ENCODE measurements around the gene MYO10. TPM values are rescaled to one million over a fixed set of nuclear protein-coding genes. Genes with fewer than 3 reads are reported as not detected.

Gene MYO10
- total RNA-seq, 2 donors from 2014 or later, result not detected

DNA sequence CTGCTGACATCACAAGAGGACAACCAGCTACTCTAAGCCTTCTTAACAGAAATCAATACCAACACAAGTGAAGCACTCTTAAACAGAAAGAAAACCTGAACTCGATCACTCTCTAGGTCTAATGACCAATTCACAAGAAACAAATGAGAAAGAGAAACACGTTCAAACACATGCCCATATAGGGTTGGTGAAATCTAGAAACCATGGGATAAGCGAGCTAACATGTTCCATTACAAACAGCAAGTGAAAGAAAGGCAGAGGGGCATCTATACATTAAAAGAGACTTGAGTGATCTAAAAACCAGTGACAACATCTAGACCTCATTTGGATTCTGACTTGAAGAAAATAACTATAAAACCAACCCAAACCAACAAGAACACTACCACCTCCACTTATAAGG lies 244.4 kb downstream of the MYO10 start:
- Mint-ChIP-seq H3K27ac (no peak overlapping the region), H3K4me3 (no peak overlapping the region), H3K9me3 (no peaks in the 10 kb centered on the region), H3K4me1 (ENCODE audit: low read depth in 2 of 2) (no peaks in the 10 kb centered on the region), H3K36me3 (no peaks in the 10 kb centered on the region), H3K27me3 (peaks cover 0 to 3% of the 10 kb centered on the region in 2 donors)
- ATAC-seq (no peak), DNase-seq (ENCODE audit: low spot score) (no peak)

DNA sequence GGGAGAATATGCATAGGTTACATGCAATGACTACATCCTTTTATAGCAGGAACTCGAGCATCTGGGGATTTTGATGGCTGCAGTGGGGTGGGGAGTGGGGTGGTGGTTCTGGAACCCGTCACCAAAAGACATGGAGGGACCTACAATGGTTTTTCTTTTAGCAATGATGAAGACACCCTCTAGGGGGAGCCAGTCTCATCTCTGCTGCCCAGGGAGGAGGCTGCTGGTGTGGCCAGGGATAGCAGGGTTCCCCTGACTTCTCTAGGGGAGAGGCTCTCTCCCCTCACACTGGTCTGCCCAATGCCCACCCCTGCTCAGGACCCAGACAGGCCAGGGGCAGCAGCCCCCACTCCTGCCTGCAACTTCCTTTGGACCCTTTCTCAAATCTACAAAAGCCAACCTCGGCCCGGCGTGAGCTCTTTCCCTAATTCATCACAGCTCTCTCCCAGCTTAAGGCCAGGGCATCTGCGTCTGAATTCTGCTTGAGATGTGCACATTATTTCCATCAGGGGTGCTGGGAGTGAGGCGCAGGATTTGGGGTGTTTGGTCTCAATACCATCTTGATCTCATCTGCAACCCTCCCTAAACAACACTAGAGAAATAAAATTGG lies 245.7 kb downstream of the MYO10 start:
- H3K4me3 Mint-ChIP-seq, result no peak overlapping the region
- H3K9me3 Mint-ChIP-seq, result no peaks in the 10 kb centered on the region
- no peaks in the 10 kb centered on the region for H3K4me1 Mint-ChIP-seq (ENCODE audit: low read depth in 2 of 2)
- no peak overlapping the region for H3K27ac Mint-ChIP-seq
- DNase-seq (ENCODE audit: low spot score) (no peak), ATAC-seq (no peak)
- H3K27me3 Mint-ChIP-seq, result peaks cover 0 to 3% of the 10 kb centered on the region in 2 donors
- H3K36me3 Mint-ChIP-seq, result no peaks in the 10 kb centered on the region

DNA sequence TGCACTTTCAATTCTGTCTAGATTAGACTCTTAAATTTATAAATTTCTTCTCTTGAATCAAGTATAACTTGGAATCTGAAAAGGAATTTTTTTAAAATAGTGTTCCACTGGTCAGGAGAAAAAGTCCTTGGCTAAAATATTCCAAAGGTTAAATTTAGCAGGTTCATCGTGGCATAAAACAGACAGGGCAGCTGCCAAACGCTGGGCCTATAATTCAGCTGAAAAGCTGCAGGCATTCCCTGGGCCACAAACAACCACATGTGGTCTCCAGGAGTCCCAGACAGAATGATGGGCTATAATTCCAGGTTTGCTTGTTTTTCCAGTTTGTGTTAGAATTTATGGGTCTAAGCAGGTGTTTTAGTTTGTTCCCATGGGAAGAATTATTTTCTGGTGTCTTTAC lies 248.2 kb downstream of the MYO10 start:
- Mint-ChIP-seq H3K27ac (no peak overlapping the region), H3K9me3 (no peaks in the 10 kb centered on the region), H3K4me3 (no peak overlapping the region), H3K36me3 (no peaks in the 10 kb centered on the region), H3K27me3 (peaks cover 0 to 3% of the 10 kb centered on the region in 2 donors), H3K4me1 (ENCODE audit: low read depth in 2 of 2) (no peaks in the 10 kb centered on the region)
- DNase-seq (ENCODE audit: low spot score) (no peak), ATAC-seq (no peak)

DNA sequence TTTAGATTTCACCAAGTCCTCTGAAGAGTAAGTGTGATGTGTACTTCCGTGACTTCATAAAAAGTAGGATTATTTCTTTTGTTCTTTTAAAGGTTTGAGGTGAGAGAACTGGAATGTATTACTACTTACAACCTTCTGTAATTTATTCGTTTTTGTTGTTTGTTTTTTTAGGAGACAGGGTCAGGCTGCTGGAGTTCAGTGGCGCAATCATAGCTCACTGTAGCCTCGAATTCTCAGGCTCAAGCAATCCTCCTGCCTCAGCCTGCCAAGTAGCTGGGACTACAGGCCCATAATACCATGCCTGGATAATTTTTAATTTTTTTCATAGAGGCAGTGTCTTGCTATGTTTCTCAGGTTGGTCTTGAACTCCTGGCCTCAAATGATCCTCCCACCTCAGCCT lies 251.0 kb downstream of the MYO10 start:
- Mint-ChIP-seq H3K4me3 (no peak overlapping the region), H3K4me1 (ENCODE audit: low read depth in 2 of 2) (no peaks in the 10 kb centered on the region), H3K9me3 (no peaks in the 10 kb centered on the region), H3K27ac (no peak overlapping the region), H3K27me3 (peaks cover 0 to 3% of the 10 kb centered on the region in 2 donors), H3K36me3 (no peaks in the 10 kb centered on the region)
- ATAC-seq (no peak), DNase-seq (ENCODE audit: low spot score) (no peak)

DNA sequence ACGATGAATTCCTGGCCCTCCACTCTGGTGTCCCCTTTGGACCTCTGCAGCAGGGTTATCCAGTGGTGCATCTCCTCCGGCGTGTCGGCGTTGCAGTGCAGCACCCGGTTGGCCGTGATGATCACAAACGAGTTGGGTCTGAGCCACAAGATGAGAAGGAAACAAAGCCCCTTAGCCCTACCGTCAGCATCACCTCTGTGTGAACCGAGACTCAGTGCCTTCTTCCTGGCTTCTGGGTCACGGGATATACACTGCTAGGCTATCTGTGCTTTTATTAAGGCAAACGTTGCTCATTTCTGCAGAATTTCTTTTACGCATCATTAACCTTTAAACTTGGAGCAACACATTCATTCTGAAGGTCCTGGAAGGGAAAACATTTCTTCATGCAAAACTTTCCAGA lies 254.2 kb downstream of the MYO10 start:
- Mint-ChIP-seq H3K27ac (no peak overlapping the region), H3K27me3 (no peaks in the 10 kb centered on the region), H3K4me1 (ENCODE audit: low read depth in 2 of 2) (no peaks in the 10 kb centered on the region), H3K36me3 (no peaks in the 10 kb centered on the region), H3K4me3 (no peak overlapping the region), H3K9me3 (no peaks in the 10 kb centered on the region)
- ATAC-seq (no peak), DNase-seq (ENCODE audit: low spot score) (no peak)

DNA sequence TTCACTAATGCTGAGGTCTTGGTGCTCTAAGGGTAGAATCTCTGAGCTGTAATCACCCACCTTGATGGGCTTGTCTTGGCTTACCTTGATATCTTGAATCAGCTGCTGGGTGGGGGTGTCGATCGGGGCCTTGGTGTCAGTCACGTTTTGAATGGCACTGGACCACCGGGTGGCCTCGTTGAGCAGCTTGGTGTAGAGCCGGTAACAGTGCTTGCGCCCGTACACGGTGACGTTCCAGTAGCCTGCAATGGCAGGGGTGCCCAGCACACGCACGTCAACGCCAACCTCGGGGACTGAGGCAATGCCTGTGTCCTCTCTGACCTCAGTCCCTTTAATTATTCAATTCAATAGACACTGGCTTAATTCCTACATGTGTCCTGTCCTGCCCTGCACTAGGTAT lies 256.2 kb downstream of the MYO10 start:
- H3K27ac Mint-ChIP-seq, result no peak overlapping the region
- H3K36me3 Mint-ChIP-seq, result no peaks in the 10 kb centered on the region
- no peak overlapping the region for H3K4me3 Mint-ChIP-seq
- no peaks in the 10 kb centered on the region for H3K4me1 Mint-ChIP-seq (ENCODE audit: low read depth in 2 of 2)
- no peaks in the 10 kb centered on the region for H3K9me3 Mint-ChIP-seq
- no peaks in the 10 kb centered on the region for H3K27me3 Mint-ChIP-seq
- ATAC-seq (no peak), DNase-seq (ENCODE audit: low spot score) (no peak)

DNA sequence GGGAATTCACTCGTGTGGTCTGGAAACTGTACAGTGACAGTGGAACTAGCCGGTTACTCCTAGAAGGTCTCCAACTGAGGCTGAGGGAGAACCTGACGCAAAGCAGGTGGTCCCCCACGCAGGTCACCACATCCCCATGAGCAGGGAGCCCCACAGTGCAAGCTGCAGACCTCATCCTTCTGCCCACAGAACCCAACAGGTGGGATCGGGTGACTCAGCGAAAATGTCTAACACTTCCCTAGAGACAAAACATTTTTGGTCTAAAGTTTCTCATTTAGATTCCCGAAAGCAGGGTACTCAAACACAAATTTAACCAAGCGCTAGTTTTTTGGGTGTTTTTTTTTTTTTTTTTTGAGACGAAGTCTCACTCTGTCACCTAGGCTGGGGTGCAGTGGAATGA lies 256.9 kb downstream of the MYO10 start:
- no peaks in the 10 kb centered on the region for H3K9me3 Mint-ChIP-seq
- H3K4me1 Mint-ChIP-seq (ENCODE audit: low read depth in 2 of 2), result no peaks in the 10 kb centered on the region
- no peak overlapping the region for H3K27ac Mint-ChIP-seq
- no peaks in the 10 kb centered on the region for H3K27me3 Mint-ChIP-seq
- H3K4me3 Mint-ChIP-seq, result no peak overlapping the region
- no peak for DNase-seq (ENCODE audit: low spot score)
- no peak for ATAC-seq
- no peaks in the 10 kb centered on the region for H3K36me3 Mint-ChIP-seq

DNA sequence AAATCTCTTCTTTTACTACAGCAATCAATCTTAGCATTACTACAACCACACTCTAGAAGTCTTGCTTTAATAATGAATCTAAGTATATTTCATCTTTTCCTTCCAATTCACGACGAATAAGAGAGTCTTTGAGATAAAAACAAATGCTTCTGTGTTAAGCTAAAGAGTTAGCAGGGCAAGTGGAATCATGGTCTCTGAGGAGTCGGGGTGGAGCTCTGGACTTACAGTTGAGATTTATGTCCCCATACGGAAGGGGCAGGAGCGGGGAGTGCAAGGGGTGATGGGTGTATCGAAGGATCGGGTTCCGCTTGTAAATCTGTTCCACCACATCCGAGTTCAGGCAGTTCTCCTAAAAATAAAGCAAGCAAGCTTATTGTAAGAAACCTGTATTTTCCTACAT lies 260.3 kb downstream of the MYO10 start:
- no peaks in the 10 kb centered on the region for H3K36me3 Mint-ChIP-seq
- ATAC-seq, result no peak
- no peak for DNase-seq (ENCODE audit: low spot score)
- H3K4me1 Mint-ChIP-seq (ENCODE audit: low read depth in 2 of 2), result no peaks in the 10 kb centered on the region
- H3K27ac Mint-ChIP-seq, result no peak overlapping the region
- H3K27me3 Mint-ChIP-seq, result no peaks in the 10 kb centered on the region
- H3K4me3 Mint-ChIP-seq, result no peak overlapping the region
- no peaks in the 10 kb centered on the region for H3K9me3 Mint-ChIP-seq

DNA sequence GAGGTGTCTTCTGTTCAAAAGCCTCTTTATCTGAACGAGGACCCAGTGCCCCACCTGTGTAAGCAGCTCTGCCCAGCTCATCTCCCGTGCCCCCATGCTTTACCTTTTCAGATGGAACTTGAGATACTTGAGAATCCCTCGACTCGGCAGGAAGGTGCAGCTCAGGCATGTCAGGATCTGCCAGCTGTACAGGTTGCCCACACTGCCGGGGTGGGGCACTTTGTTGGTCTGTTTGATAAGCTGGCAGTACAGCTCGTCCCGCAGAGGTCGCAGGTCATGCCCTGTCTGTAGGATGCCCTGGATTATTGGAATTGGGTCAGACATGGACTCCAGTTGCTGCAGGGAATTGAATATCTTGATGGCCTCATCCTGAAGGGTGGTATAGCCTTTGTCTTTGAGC lies 261.3 kb downstream of the MYO10 start:
- no peaks in the 10 kb centered on the region for H3K36me3 Mint-ChIP-seq
- no peaks in the 10 kb centered on the region for H3K9me3 Mint-ChIP-seq
- no peak overlapping the region for H3K27ac Mint-ChIP-seq
- no peak overlapping the region for H3K4me3 Mint-ChIP-seq
- no peak for DNase-seq (ENCODE audit: low spot score)
- no peak for ATAC-seq
- no peaks in the 10 kb centered on the region for H3K27me3 Mint-ChIP-seq
- H3K4me1 Mint-ChIP-seq (ENCODE audit: low read depth in 2 of 2), result no peaks in the 10 kb centered on the region

DNA sequence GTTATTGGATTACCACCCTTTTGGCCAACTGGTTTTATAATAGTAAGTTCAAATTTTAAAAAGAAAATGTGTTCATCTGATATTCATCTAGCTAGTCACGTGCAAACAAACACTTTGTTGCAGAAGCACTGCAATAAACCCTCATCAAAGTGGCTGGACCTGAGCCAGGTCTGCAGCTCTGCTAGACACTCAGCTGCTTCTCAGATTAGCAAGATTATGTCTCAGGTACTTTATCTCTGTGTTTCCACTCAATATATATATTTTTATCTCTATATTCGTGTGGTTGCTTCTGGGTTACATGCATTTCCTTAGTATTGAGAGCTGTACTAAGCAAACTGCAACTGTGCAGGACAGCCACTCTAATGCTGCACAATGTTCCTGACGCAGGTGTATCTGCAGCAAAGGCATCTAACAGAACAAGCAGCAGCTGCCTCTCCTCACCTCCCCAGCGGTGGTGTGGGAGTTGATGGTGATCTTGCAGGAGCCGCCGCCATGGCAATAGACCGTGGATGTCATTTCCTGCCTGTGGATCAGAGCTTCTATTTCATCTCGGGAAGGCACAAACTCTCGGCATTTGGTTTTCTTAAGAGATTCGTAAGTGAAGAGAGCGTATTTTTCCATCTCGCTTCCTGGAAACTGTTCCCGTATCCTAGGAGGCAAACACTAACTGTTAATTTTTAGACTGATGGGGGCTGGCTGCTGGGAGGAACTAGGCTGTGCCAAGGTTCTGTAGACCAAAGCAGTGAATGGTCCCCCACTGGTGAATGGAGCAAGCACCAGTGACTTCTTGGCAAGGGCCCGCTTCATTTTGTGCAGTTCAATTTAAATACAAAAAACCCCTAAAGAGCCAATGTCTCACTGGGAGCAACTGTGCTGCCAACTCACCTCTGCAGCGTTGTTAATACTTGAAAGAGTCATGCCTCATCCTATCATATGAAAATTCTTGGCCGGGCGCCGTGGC lies 262.6 kb downstream of the MYO10 start:
- Mint-ChIP-seq H3K4me1 (ENCODE audit: low read depth in 2 of 2) (no peaks in the 10 kb centered on the region), H3K4me3 (no peak overlapping the region), H3K36me3 (no peaks in the 10 kb centered on the region), H3K9me3 (no peaks in the 10 kb centered on the region), H3K27me3 (no peaks in the 10 kb centered on the region), H3K27ac (no peak overlapping the region)
- no peak for ATAC-seq
- DNase-seq (ENCODE audit: low spot score), result no peak

DNA sequence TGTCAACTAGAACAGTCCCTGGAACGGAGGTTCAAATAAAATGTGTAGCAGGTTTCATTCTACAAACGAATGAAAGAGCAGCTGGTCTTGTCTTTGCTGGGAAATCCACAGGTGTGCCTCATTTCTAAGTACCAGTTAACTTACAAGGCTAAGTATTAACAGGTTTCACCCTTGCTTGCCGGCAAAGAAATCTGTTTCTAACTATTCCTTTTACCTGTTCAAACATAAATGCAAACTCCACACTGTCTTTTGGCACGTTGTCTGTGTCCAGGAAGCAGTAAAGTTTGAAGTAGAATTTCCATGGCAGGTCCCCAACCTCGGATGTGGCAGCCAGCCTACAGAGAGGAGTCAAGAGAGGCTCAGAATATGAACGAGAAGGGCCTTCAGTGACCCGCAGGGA lies 264.9 kb downstream of the MYO10 start:
- Mint-ChIP-seq H3K27me3 (no peaks in the 10 kb centered on the region), H3K9me3 (no peaks in the 10 kb centered on the region), H3K4me3 (no peak overlapping the region), H3K36me3 (no peaks in the 10 kb centered on the region), H3K4me1 (ENCODE audit: low read depth in 2 of 2) (no peaks in the 10 kb centered on the region), H3K27ac (no peak overlapping the region)
- no peak for ATAC-seq
- no peak for DNase-seq (ENCODE audit: low spot score)

DNA sequence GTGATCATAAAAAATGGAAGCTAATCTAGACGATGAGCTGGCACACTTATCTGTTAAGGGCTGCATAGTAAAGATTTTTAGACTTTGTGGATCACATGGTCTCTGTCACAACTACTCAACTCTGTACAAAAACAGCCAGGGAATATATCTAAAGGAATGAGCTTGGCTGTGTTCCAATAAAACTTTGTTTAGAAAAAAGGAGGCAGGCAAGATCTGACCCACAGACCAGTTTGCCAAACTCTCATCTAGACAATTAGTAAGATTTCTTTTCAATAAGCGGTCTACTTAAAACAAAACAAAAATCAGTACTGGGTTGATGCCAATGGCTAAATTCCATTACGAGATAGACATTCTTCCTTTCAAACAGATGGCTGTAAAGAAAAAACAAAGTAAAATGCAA lies 266.3 kb downstream of the MYO10 start:
- no peak overlapping the region for H3K27ac Mint-ChIP-seq
- no peaks in the 10 kb centered on the region for H3K27me3 Mint-ChIP-seq
- no peaks in the 10 kb centered on the region for H3K36me3 Mint-ChIP-seq
- DNase-seq (ENCODE audit: low spot score), result no peak
- ATAC-seq, result no peak
- H3K4me3 Mint-ChIP-seq, result no peak overlapping the region
- no peaks in the 10 kb centered on the region for H3K4me1 Mint-ChIP-seq (ENCODE audit: low read depth in 2 of 2)
- no peaks in the 10 kb centered on the region for H3K9me3 Mint-ChIP-seq

DNA sequence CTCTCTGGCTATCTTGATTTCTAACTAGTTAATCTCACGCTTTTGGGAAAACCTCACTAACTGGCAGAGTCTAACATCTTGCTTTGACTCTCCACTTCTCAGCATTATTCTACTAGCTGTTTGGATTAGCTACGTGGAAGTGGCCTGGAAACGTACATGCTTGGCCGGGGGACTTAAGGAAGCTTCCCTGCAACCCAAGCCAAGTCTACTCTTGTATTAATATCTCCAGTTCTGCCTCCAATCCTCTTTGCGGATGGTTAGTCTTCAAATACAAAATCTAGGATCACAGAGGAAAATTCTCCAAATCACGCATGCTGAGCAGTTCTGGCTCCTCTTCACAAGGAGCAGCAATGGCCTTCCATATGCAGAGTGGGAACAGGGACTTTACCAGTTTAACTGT lies 267.5 kb downstream of the MYO10 start:
- Mint-ChIP-seq H3K4me1 (ENCODE audit: low read depth in 2 of 2) (no peaks in the 10 kb centered on the region), H3K27ac (no peak overlapping the region), H3K4me3 (no peak overlapping the region), H3K9me3 (no peaks in the 10 kb centered on the region), H3K27me3 (no peaks in the 10 kb centered on the region), H3K36me3 (no peaks in the 10 kb centered on the region)
- ATAC-seq (no peak), DNase-seq (ENCODE audit: low spot score) (no peak)

DNA sequence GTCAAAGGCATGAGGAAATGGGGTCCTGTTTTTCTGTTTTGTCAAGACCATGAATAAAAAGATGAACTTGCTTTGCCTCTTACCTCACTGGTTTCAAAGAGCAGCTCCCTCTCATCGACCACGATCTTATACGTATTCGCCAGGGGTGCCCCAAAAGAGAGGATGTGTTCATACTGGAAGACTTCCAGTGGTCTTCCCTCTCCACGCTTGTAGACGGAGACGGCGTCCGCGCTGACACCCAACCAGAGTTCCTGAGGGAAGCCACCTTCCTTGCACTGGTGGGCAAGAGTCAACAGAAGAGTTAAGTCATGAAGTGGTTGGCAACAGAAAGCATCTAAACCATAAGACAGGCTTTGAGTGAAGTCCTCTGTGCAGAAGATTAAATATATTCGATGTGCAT lies 267.9 kb downstream of the MYO10 start:
- ATAC-seq (no peak), DNase-seq (ENCODE audit: low spot score) (no peak)
- no peaks in the 10 kb centered on the region for H3K27me3 Mint-ChIP-seq
- H3K9me3 Mint-ChIP-seq, result no peaks in the 10 kb centered on the region
- H3K36me3 Mint-ChIP-seq, result no peaks in the 10 kb centered on the region
- H3K4me1 Mint-ChIP-seq (ENCODE audit: low read depth in 2 of 2), result no peaks in the 10 kb centered on the region
- no peak overlapping the region for H3K4me3 Mint-ChIP-seq
- no peak overlapping the region for H3K27ac Mint-ChIP-seq

Measured in natural killer cell treated with Interleukin-12 subunit alpha and Interleukin-12 subunit beta and Interleukin-15 and Interleukin-18, amount 100 ng/mL, for 72 hours (primary cell).